ENCODE data around the gene CEBPE. TPM values are rescaled to one million over a fixed set of nuclear protein-coding genes. Genes with fewer than 3 reads are reported as not detected.

Gene CEBPE
- total and polyA plus RNA-seq, 4 donors, result 0.08 to 4.4 (median 0.16) TPM; not detected in 1

- TF ChIP-seq FOXA1 (IDR thresholded peaks at IDR 0.05) (no peak), ATF3 (IDR thresholded peaks at IDR 0.05) (no peak), EGR1 (IDR thresholded peaks at IDR 0.05; ENCODE audit: low read depth in 2 of 2) (no peak), RAD21 (IDR thresholded peaks at IDR 0.05) (no peak), SP1 (IDR thresholded peaks at IDR 0.05) (no peak), CTCF (IDR thresholded peaks at IDR 0.05; ENCODE audit: low read depth, low read length, missing input control) (no peak), HNF4A (conservative IDR thresholded peaks at IDR 0.05) (no peak), NR2F2 (IDR thresholded peaks at IDR 0.05) (no peak), ZBTB33 (IDR thresholded peaks at IDR 0.05) (no peak), GABPA (IDR thresholded peaks at IDR 0.05 in 1 of 2, conservative IDR thresholded peaks at IDR 0.05 in 1 of 2) (no peak), TAF1 (conservative IDR thresholded peaks at IDR 0.05) (no peak), RXRA (IDR thresholded peaks at IDR 0.05) (no peak), REST (IDR thresholded peaks at IDR 0.05) (no peak)
- Histone ChIP-seq H3K4me3 (ENCODE audit: low read depth in 1 of 3, low read length in 3 of 3) (no peak overlapping the region), H3K9me3 (ENCODE audit: control insufficient read depth in 4 of 4, low read length in 3 of 4) (no peaks in the 10 kb centered on the region), H3K27me3 (ENCODE audit: control insufficient read depth in 4 of 4, insufficient read depth in 4 of 4, low read length in 3 of 4) (no peaks in the 10 kb centered on the region), H3K4me1 (ENCODE audit: control insufficient read depth in 4 of 4, insufficient read depth in 4 of 4, low read length in 3 of 4) (peaks cover 0 to 5% (median 2%) of the 10 kb centered on the region in 4 donors), H3K27ac (ENCODE audit: low read depth in 1 of 2, low read length in 2 of 2) (no peak overlapping the region), H3K36me3 (ENCODE audit: control insufficient read depth in 4 of 4, insufficient read depth in 3 of 4, low read depth in 1 of 4, low read length in 3 of 4) (no peaks in the 10 kb centered on the region), H3K9ac (ENCODE audit: low read depth in 1 of 2, low read length in 2 of 2) (no peak overlapping the region)
- 86% methylated on average over 32 of the region's 32 CpGs for WGBS
- no peak for DNase-seq (ENCODE audit: low spot score)
Measured at GRCh38 chr14:23117371-23118020, 1.6 kb downstream of the CEBPE start.

- DNase-seq (ENCODE audit: low spot score), result no peak
- H3K27me3 ChIP-seq (ENCODE audit: control insufficient read depth in 4 of 4, insufficient read depth in 4 of 4, low read length in 3 of 4), result no peaks in the 10 kb centered on the region
- H3K4me3 ChIP-seq (ENCODE audit: low read depth in 1 of 3, low read length in 3 of 3), result no peak overlapping the region
- no peaks in the 10 kb centered on the region for H3K9me3 ChIP-seq (ENCODE audit: control insufficient read depth in 4 of 4, low read length in 3 of 4)
- 74% methylated on average over 5 of the region's 5 CpGs for WGBS
- H3K9ac ChIP-seq (ENCODE audit: low read depth in 1 of 2, low read length in 2 of 2), result no peak overlapping the region
- H3K36me3 ChIP-seq (ENCODE audit: control insufficient read depth in 4 of 4, insufficient read depth in 3 of 4, low read depth in 1 of 4, low read length in 3 of 4), result no peaks in the 10 kb centered on the region
- H3K4me1 ChIP-seq (ENCODE audit: control insufficient read depth in 4 of 4, insufficient read depth in 4 of 4, low read length in 3 of 4), result peaks cover 0 to under 1% (median 0%) of the 10 kb centered on the region in 4 donors
- no peak overlapping the region for H3K27ac ChIP-seq (ENCODE audit: low read depth in 1 of 2, low read length in 2 of 2)
- TF ChIP-seq SP1 (IDR thresholded peaks at IDR 0.05), result no peak
- no peak for TF ChIP-seq NR2F2 (IDR thresholded peaks at IDR 0.05)
- TF ChIP-seq MAX (IDR thresholded peaks at IDR 0.05), result no peak
- TF ChIP-seq REST (IDR thresholded peaks at IDR 0.05), result no peak
- TF ChIP-seq FOXA2 (IDR thresholded peaks at IDR 0.05), result no peak
- no peak for TF ChIP-seq HNF4G (IDR thresholded peaks at IDR 0.05)
- no peak for TF ChIP-seq ZBTB33 (IDR thresholded peaks at IDR 0.05)
- no peak for TF ChIP-seq TAF1 (conservative IDR thresholded peaks at IDR 0.05)
- TF ChIP-seq RAD21 (IDR thresholded peaks at IDR 0.05), result no peak
- TF ChIP-seq RXRA (IDR thresholded peaks at IDR 0.05), result no peak
- no peak for TF ChIP-seq JUND (IDR thresholded peaks at IDR 0.05)
- TF ChIP-seq FOXA1 (IDR thresholded peaks at IDR 0.05), result no peak
- no peak for TF ChIP-seq HNF4A (conservative IDR thresholded peaks at IDR 0.05)
- TF ChIP-seq EGR1 (IDR thresholded peaks at IDR 0.05; ENCODE audit: low read depth in 2 of 2), result no peak
Measured at GRCh38 chr14:23115918-23116317, 3.1 kb downstream of the CEBPE start.
